HepG2 (cell line): Measurements from ENCODE around the gene ITGB8.

Source experiments
- FOXK2 ChIP-seq: fragments of 450-650 bp; IDR thresholded peaks from 2 replicates; pipeline ENCODE4 v1.6.1; 2016
- GABPA ChIP-seq, 2 experiments: IDR thresholded peaks; 2 replicates each; pipeline ENCODE4 v1.6.1; 2011 to 2016; ENCODE audit warnings: low read depth in 2 of 2, low read length in 1 of 2, missing biosample characterization in 1 of 2, missing genetic modification characterization in 1 of 2
- HDAC2 ChIP-seq: sonication (generic); formaldehyde crosslinking; IDR thresholded peaks from 2 replicates; pipeline ENCODE4 v1.4.0; 2020; ENCODE audit warnings: missing genetic modification reagents
- POLR2A ChIP-seq, 2 experiments: IDR thresholded peaks; 2 replicates each; pipeline ENCODE4 v1.6.1; 2011; ENCODE audit warnings: low read depth in 2 of 2, low read length in 2 of 2, mild to moderate bottlenecking in 1 of 2, moderate library complexity in 1 of 2; ENCODE audit not compliant: insufficient read depth in 1 of 2
- RAD21 ChIP-seq: fragments of 450-650 bp; formaldehyde crosslinking; IDR thresholded peaks from 2 replicates; pipeline ENCODE4 v1.5.0; 2020; ENCODE audit warnings: mild to moderate bottlenecking
- SMC3 ChIP-seq: IDR thresholded peaks from 2 replicates; pipeline ENCODE4 v1.6.1; 2011; ENCODE audit warnings: low read length, improper control_type of control experiment
- SNRNP70 ChIP-seq: fragments of 200-400 bp; formaldehyde crosslinking; IDR thresholded peaks from 2 replicates; pipeline ENCODE4 v1.6.1; 2017; ENCODE audit warnings: mild to moderate bottlenecking, low read depth, low read length, moderate library complexity
- ZNF224 ChIP-seq: sonication (generic); formaldehyde crosslinking; IDR thresholded peaks from 2 replicates; pipeline ENCODE4 v1.5.0; 2020; ENCODE audit warnings: mild to moderate bottlenecking, missing genetic modification reagents
- ZNF503 ChIP-seq: sonication (generic); formaldehyde crosslinking; IDR thresholded peaks from 2 replicates; pipeline ENCODE4 v1.4.0; 2020; ENCODE audit warnings: missing genetic modification reagents
- TF ChIP-seq, protein P1 (sequence below): sonication (generic); formaldehyde crosslinking; IDR thresholded peaks from 2 replicates; pipeline ENCODE4 v1.4.0; 2020; ENCODE audit warnings: mild to moderate bottlenecking, missing genetic modification reagents
- TF ChIP-seq, protein P2 (sequence below): sonication (generic); formaldehyde crosslinking; IDR thresholded peaks from 2 replicates; pipeline ENCODE4 v1.8.1; 2023; ENCODE audit warnings: missing genetic modification reagents, inconsistent platforms, borderline replicate concordance

GRCh38 chr7:20365486-20365885 lies 34.8 kb downstream of the ITGB8 start:
- TF ChIP-seq HDAC2 (CRISPR knock-in tag) (no peak), ZNF224 (CRISPR knock-in tag) (no peak), ZNF503 (CRISPR knock-in tag) (no peak), POLR2A (IDR thresholded peaks at IDR 0.05; ENCODE audit: insufficient read depth in 1 of 2, low read depth in 2 of 2, low read length in 2 of 2) (no peak), SNRNP70 (no peak), SMC3 (no peak), GABPA (IDR thresholded peaks at IDR 0.05; ENCODE audit: low read depth, low read length) (no peak), GABPA (CRISPR knock-in tag; IDR thresholded peaks at IDR 0.05; ENCODE audit: low read depth) (no peak), FOXK2 (no peak), RAD21 (no peak)
- TF ChIP-seq, protein P1, sequence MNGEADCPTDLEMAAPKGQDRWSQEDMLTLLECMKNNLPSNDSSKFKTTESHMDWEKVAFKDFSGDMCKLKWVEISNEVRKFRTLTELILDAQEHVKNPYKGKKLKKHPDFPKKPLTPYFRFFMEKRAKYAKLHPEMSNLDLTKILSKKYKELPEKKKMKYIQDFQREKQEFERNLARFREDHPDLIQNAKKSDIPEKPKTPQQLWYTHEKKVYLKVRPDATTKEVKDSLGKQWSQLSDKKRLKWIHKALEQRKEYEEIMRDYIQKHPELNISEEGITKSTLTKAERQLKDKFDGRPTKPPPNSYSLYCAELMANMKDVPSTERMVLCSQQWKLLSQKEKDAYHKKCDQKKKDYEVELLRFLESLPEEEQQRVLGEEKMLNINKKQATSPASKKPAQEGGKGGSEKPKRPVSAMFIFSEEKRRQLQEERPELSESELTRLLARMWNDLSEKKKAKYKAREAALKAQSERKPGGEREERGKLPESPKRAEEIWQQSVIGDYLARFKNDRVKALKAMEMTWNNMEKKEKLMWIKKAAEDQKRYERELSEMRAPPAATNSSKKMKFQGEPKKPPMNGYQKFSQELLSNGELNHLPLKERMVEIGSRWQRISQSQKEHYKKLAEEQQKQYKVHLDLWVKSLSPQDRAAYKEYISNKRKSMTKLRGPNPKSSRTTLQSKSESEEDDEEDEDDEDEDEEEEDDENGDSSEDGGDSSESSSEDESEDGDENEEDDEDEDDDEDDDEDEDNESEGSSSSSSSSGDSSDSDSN = no peak
- TF ChIP-seq, protein P2, sequence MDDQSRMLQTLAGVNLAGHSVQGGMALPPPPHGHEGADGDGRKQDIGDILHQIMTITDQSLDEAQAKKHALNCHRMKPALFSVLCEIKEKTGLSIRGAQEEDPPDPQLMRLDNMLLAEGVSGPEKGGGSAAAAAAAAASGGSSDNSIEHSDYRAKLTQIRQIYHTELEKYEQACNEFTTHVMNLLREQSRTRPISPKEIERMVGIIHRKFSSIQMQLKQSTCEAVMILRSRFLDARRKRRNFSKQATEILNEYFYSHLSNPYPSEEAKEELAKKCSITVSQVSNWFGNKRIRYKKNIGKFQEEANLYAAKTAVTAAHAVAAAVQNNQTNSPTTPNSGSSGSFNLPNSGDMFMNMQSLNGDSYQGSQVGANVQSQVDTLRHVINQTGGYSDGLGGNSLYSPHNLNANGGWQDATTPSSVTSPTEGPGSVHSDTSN (CRISPR knock-in tag) = no peak
